ENCODE results near the gene KIF25.

GRCh38 chr6:168048724-168049025, 51.2 kb downstream of the KIF25 start:
- TF ChIP-seq CTCF (conservative IDR thresholded peaks at IDR 0.05; ENCODE audit: low read length) (no peak), EZH2phosphoT487 (IDR thresholded peaks at IDR 0.05; ENCODE audit: borderline replicate concordance) (no peak)

Measured in Loucy (cell line).